GM21390 (cell line): Measurements from ENCODE around the gene INO80D.
"Not testable (repeated sequence)": the region's sequence is repeated elsewhere in the genome, so short reads cannot be mapped to it uniquely, and the experiment has no call there.

Source experiments
- ATAC-seq: cut with Tn5 transposase; IDR thresholded peaks from one replicate; pipeline ENCODE4 v1.9.1; 2021; ENCODE audit not compliant: unreplicated experiment

Gene INO80D

GRCh38 chr2:206085742-206086445 is at the start of gene INO80D:
Gene INO80D (minus strand): TSS chr2:206086174. CDS start chr2:206063016, 23,158 bp downstream.
- ATAC-seq = peak; percentile 80

GRCh38 chr2:206127656-206128055 is 41.7 kb upstream of the INO80D start:
- no peak for ATAC-seq

GRCh38 chr2:206125901-206126300 is 39.9 kb upstream of the INO80D start:
- ATAC-seq = no peak

GRCh38 chr2:206122569-206122968 is 36.6 kb upstream of the INO80D start:
- ATAC-seq = not testable (repeated sequence)

- ATAC-seq = no peak
Observed at GRCh38 chr2:206116278-206116677, 30.3 kb upstream of the INO80D start.

GRCh38 chr2:206115026-206115578 is 29.1 kb upstream of the INO80D start:
- ATAC-seq = no peak

- no peak for ATAC-seq
Observed at GRCh38 chr2:206112846-206113547, 27.0 kb upstream of the INO80D start.

GRCh38 chr2:206112108-206112507 is 26.1 kb upstream of the INO80D start:
- ATAC-seq = no peak

GRCh38 chr2:206108713-206109112 is 22.7 kb upstream of the INO80D start:
- ATAC-seq = no peak

- ATAC-seq = no peak
Observed at GRCh38 chr2:206105541-206105940, 19.6 kb upstream of the INO80D start.

- ATAC-seq = no peak
Observed at GRCh38 chr2:206105038-206105437, 19.1 kb upstream of the INO80D start.

GRCh38 chr2:206098872-206099271 is 12.9 kb upstream of the INO80D start:
- not testable (repeated sequence) for ATAC-seq

GRCh38 chr2:206098471-206098870 is 12.5 kb upstream of the INO80D start:
- ATAC-seq = no peak

- ATAC-seq = no peak
Observed at GRCh38 chr2:206096876-206097275, 10.9 kb upstream of the INO80D start.

- ATAC-seq = no peak
Observed at GRCh38 chr2:206095536-206096332, 9.8 kb upstream of the INO80D start.

- ATAC-seq = no peak
Observed at GRCh38 chr2:206092297-206092696, 6.3 kb upstream of the INO80D start.

- ATAC-seq = no peak
Observed at GRCh38 chr2:206088248-206088647, 2.3 kb upstream of the INO80D start.

GRCh38 chr2:206086716-206087350 is 859 bp upstream of the INO80D start:
- no peak for ATAC-seq

- peak; percentile 25 for ATAC-seq
Observed at GRCh38 chr2:206084870-206085741, 868 bp downstream of the INO80D start.

GRCh38 chr2:206084439-206084869 is 1.5 kb downstream of the INO80D start:
- ATAC-seq = no peak
